IMR-90 (cell line): ENCODE measurements around the gene CHN2. TPM values are rescaled to one million over a fixed set of nuclear protein-coding genes. Genes with fewer than 3 reads are reported as not detected.

Experiments
- ATAC-seq: fragments of 200-7000 bp; cut with Tn5 transposase; 2 replicates; pipeline ENCODE4 v1.9.1; 2020; ENCODE audit warnings: low read depth, mild to moderate bottlenecking, moderate library complexity
- BruUV-seq: library from RNA; stranded (reverse); fragments of 400-500 nt; replicated peaks from 2 replicates; lab custom pipeline; 2021; lab: Mats Ljungman, UMichigan
- CTCF ChIA-PET: fragments of 300-600 bp; formaldehyde crosslinking; extraction: SDS; loops from one replicate; lab custom pipeline; 2021; ENCODE audit warnings: antibody characterized with exemption; lab: Yijun Ruan, JAX
- POLR2A ChIA-PET: fragments of 300-600 bp; sonication (Branson Sonifier 250); formaldehyde crosslinking; loops from one replicate; lab custom pipeline; 2022; ENCODE audit warnings: antibody characterized with exemption; ENCODE audit not compliant: unreplicated experiment; lab: Charles Lee
- DNase-seq: peaks from one replicate; pipeline ENCODE4 v3.0.0; 2013
- H2AFZ ChIP-seq: replicated peaks from 2 replicates; pipeline ENCODE3; 2013; ENCODE audit warnings: low read length, mild to moderate bottlenecking; ENCODE audit not compliant: poor library complexity
- H2AK5ac ChIP-seq: 2 replicates; pipeline ENCODE4 v1.6.1; 2013; ENCODE audit warnings: low read depth, low read length, inconsistent platforms
- H2AK9ac ChIP-seq: replicated peaks from 2 replicates; pipeline ENCODE3; 2013; ENCODE audit warnings: mild to moderate bottlenecking, low read depth, low read length, moderate library complexity; ENCODE audit not compliant: poor library complexity
- H2BK120ac ChIP-seq: 2 replicates; pipeline ENCODE4 v1.6.1; 2013; ENCODE audit warnings: low read depth, low read length, inconsistent platforms
- H2BK15ac ChIP-seq: 3 replicates; pipeline ENCODE4 v1.6.1; 2013; ENCODE audit warnings: low read depth, low read length, inconsistent platforms
- H2BK20ac ChIP-seq: 2 replicates; pipeline ENCODE4 v1.6.1; 2013; ENCODE audit warnings: low read depth, mild to moderate bottlenecking, inconsistent platforms, low read length, moderate library complexity
- H2BK5ac ChIP-seq: 2 replicates; pipeline ENCODE4 v1.6.1; 2013; ENCODE audit warnings: mild to moderate bottlenecking, low read depth, low read length, inconsistent platforms; ENCODE audit not compliant: poor library complexity, severe bottlenecking
- H3K14ac ChIP-seq: replicated peaks from 2 replicates; pipeline ENCODE4 v1.6.1; 2013; ENCODE audit warnings: low read depth, low read length, inconsistent platforms
- H3K18ac ChIP-seq: 2 replicates; pipeline ENCODE4 v1.6.1; 2013; ENCODE audit warnings: low read depth, low read length, control low read depth
- H3K23ac ChIP-seq: 2 replicates; pipeline ENCODE4 v1.6.1; 2013; ENCODE audit warnings: low read depth, low read length, inconsistent platforms
- H3K27ac ChIP-seq: 2 replicates; pipeline ENCODE4 v1.5.1; 2013; ENCODE audit warnings: mild to moderate bottlenecking, control low read depth, low read length; ENCODE audit not compliant: insufficient read depth
- H3K27me3 ChIP-seq: 2 replicates; pipeline ENCODE4 v1.6.1; 2013; ENCODE audit warnings: low read length; ENCODE audit not compliant: control insufficient read depth, insufficient read depth
- H3K36me3 ChIP-seq: 2 replicates; pipeline ENCODE4 v1.6.1; 2013; ENCODE audit warnings: low read length, mixed read lengths; ENCODE audit not compliant: control insufficient read depth, insufficient read depth
- H3K4ac ChIP-seq: 2 replicates; pipeline ENCODE4 v1.6.1; 2013; ENCODE audit warnings: low read depth, low read length, inconsistent platforms
- H3K4me1 ChIP-seq: 2 replicates; pipeline ENCODE4 v1.6.1; 2013; ENCODE audit warnings: low read length, mixed read lengths; ENCODE audit not compliant: control insufficient read depth, insufficient read depth
- H3K4me2 ChIP-seq: 2 replicates; pipeline ENCODE4 v1.6.1; 2013; ENCODE audit warnings: low read depth, mild to moderate bottlenecking, control low read depth, low read length, moderate library complexity
- H3K4me3 ChIP-seq: 2 replicates; pipeline ENCODE4 v1.5.1; 2013; ENCODE audit warnings: low read depth, mild to moderate bottlenecking, control low read depth, low read length, moderate library complexity; ENCODE audit not compliant: insufficient read depth
- H3K56ac ChIP-seq: 2 replicates; pipeline ENCODE4 v1.6.1; 2013; ENCODE audit warnings: low read length, inconsistent platforms; ENCODE audit not compliant: insufficient read depth; ENCODE audit errors: extremely low read depth
- H3K79me1 ChIP-seq, 2 experiments: 2 replicates each; pipeline ENCODE4 v1.6.1; 2013; ENCODE audit warnings: low read length in 2 of 2, inconsistent platforms in 1 of 2, low read depth in 1 of 2
- H3K9ac ChIP-seq: 2 replicates; pipeline ENCODE4 v1.6.1; 2013; ENCODE audit warnings: low read depth, low read length, control low read depth
- H3K9me1 ChIP-seq: 2 replicates; pipeline ENCODE4 v1.6.1; 2013; ENCODE audit warnings: low read length, inconsistent platforms; ENCODE audit not compliant: insufficient read depth
- H3K9me3 ChIP-seq: 2 replicates; pipeline ENCODE4 v1.6.1; 2013; ENCODE audit warnings: low read length; ENCODE audit not compliant: control insufficient read depth, insufficient read depth
- H4K20me1 ChIP-seq: 2 replicates; pipeline ENCODE4 v1.6.1; 2013; ENCODE audit warnings: low read length, inconsistent platforms; ENCODE audit not compliant: insufficient read depth
- H4K5ac ChIP-seq: 2 replicates; pipeline ENCODE4 v1.6.1; 2013; ENCODE audit warnings: mild to moderate bottlenecking, low read depth, low read length, control low read depth
- H4K8ac ChIP-seq, 2 experiments: 2 replicates each; pipeline ENCODE4 v1.6.1; 2013; ENCODE audit warnings: low read depth in 2 of 2, low read length in 2 of 2, control low read depth in 1 of 2, inconsistent platforms in 1 of 2
- H4K91ac ChIP-seq: 2 replicates; pipeline ENCODE4 v1.6.1; 2013; ENCODE audit warnings: low read depth, low read length, inconsistent platforms; ENCODE audit not compliant: insufficient read depth
- CHD1 ChIP-seq: IDR thresholded peaks from 2 replicates; pipeline ENCODE4 v1.6.1; 2012; ENCODE audit warnings: low read depth, low read length, improper control_type of control experiment
- CTCF ChIP-seq: conservative IDR thresholded peaks from 2 replicates; pipeline ENCODE4 v1.5.1; 2012; ENCODE audit warnings: mild to moderate bottlenecking, low read depth, low read length, improper control_type of control experiment
- FOS ChIP-seq: fragments of 150-350 bp; IDR thresholded peaks from 2 replicates; pipeline ENCODE4 v1.6.1; 2016; ENCODE audit warnings: low read depth, low read length
- MAFK ChIP-seq: IDR thresholded peaks from 2 replicates; pipeline ENCODE4 v1.6.1; 2012; ENCODE audit warnings: low read depth, low read length, improper control_type of control experiment
- MAZ ChIP-seq: IDR thresholded peaks from 2 replicates; pipeline ENCODE4 v1.6.1; 2012; ENCODE audit warnings: low read depth, mild to moderate bottlenecking, low read length, improper control_type of control experiment, moderate library complexity, borderline replicate concordance
- MXI1 ChIP-seq: IDR thresholded peaks from 2 replicates; pipeline ENCODE4 v1.6.1; 2012; ENCODE audit warnings: low read depth, mild to moderate bottlenecking, low read length, moderate library complexity, borderline replicate concordance
- NFE2L2 ChIP-seq: fragments of 150-350 bp; IDR thresholded peaks from 2 replicates; pipeline ENCODE4 v1.6.1; 2016; ENCODE audit warnings: low read depth, mild to moderate bottlenecking, low read length
- POLR2A ChIP-seq: IDR thresholded peaks from 2 replicates; pipeline ENCODE4 v1.6.1; 2012; ENCODE audit warnings: mild to moderate bottlenecking, low read depth, low read length
- RCOR1 ChIP-seq: IDR thresholded peaks from 2 replicates; pipeline ENCODE4 v1.6.1; 2012; ENCODE audit warnings: mild to moderate bottlenecking, low read length, improper control_type of control experiment; ENCODE audit not compliant: insufficient replicate concordance
- SMC3 ChIP-seq: fragments of 150-350 bp; IDR thresholded peaks from 2 replicates; pipeline ENCODE4 v1.6.1; 2016; ENCODE audit warnings: low read depth, mild to moderate bottlenecking, antibody characterized with exemption, low read length, moderate library complexity
- WGBS, 2 experiments: methylation state at CpG; one replicate each; pipeline versions ENCODE4 v1.1.5 to v1.1.7; 2013; ENCODE audit warnings: missing lambda C conversion rate in 2 of 2; ENCODE audit not compliant: insufficient read length in 1 of 2; ENCODE audit errors: extremely low coverage in 2 of 2; 5-methylcytosine and 5-hydroxymethylcytosine counted together
- dilution Hi-C: fragments of 300-500 bp; cut with HindIII; formaldehyde crosslinking; loops from one replicate; pipeline ENCODE4 v1.14.3; 2018; ENCODE audit warnings: low sequenced_read_pairs; ENCODE audit not compliant: unreplicated experiment
- in situ Hi-C: fragments of 300-500 bp; cut with MboI; formaldehyde crosslinking; loops from 3 replicates; pipeline ENCODE4 v1.14.3; 2019; ENCODE audit warnings: low sequenced_read_pairs, inconsistent platforms, mixed read lengths
- intact Hi-C: fragments of 100-400 bp; cut with micrococcal nuclease; formaldehyde crosslinking; loops from 2 replicates; pipeline ENCODE4 v1.10.0; 2022
- polyA plus RNA-seq, 3 experiments: library from polyadenylated mRNA; depleted of rRNA; stranded (reverse); fragments of >200 nt; gene quantifications; 2 replicates each; pipeline ENCODE4 v1.2.3, GENCODE V29; 2012; ENCODE audit warnings: low replicate concordance in 1 of 3
- total RNA-seq: library from RNA; depleted of rRNA; stranded (reverse); fragments of >200 nt; gene quantifications from 2 replicates; pipeline ENCODE4 v1.2.3, GENCODE V29; 2012
- TF ChIP-seq, protein P1 (sequence below): fragments of 150-350 bp; IDR thresholded peaks from 2 replicates; pipeline ENCODE4 v1.6.1; 2016; ENCODE audit warnings: low read depth, mild to moderate bottlenecking, low read length, moderate library complexity, borderline replicate concordance
- TF ChIP-seq, protein P2 (sequence below): fragments of 150-350 bp; IDR thresholded peaks from 2 replicates; pipeline ENCODE4 v1.6.1; 2017; ENCODE audit warnings: mild to moderate bottlenecking, antibody characterized with exemption, low read length, low read depth

CHN2 gene
- total and polyA plus RNA-seq, 2 of the 4 experiments (the other 2 are of a cell fraction): not detected

GRCh38 chr7:29415215-29415614, 220.6 kb downstream of the CHN2 start:
- 60% methylated on average over 1 of the region's 5 CpGs; no CpG with 5 or more reads in 1 of the 2 experiments for WGBS, 2 experiments
- Histone ChIP-seq H3K4ac (no peak overlapping the region), H3K27me3 (no peaks in the 10 kb centered on the region), H2BK15ac (no peak overlapping the region), H2AK5ac (no peak overlapping the region), H4K20me1 (no peaks in the 10 kb centered on the region), H4K91ac (no peak overlapping the region), H3K9ac (no peak overlapping the region), H4K5ac (no peak overlapping the region), H3K56ac (no peak overlapping the region), H3K4me3 (no peak overlapping the region), H3K18ac (no peak overlapping the region), H2BK5ac (no peak overlapping the region), H2AFZ (no peak overlapping the region), H3K9me1 (no peaks in the 10 kb centered on the region), H3K9me3 (no peaks in the 10 kb centered on the region), H3K36me3 (no peaks in the 10 kb centered on the region), H3K4me2 (no peak overlapping the region), H4K8ac (no peak overlapping the region), H3K27ac (no peak overlapping the region), H3K14ac (no peak overlapping the region), H2AK9ac (no peak overlapping the region), H3K79me1 (no peaks in the 10 kb centered on the region), H3K4me1 (no peaks in the 10 kb centered on the region), H2BK20ac (no peak overlapping the region), H2BK120ac (no peak overlapping the region), H3K23ac (no peak overlapping the region)
- dilution Hi-C loops: no loop called here
- ChIA-PET POLR2A (no interaction called here), CTCF (no interaction called here)
- no TSS peak for BruUV-seq
- in situ Hi-C loops: no loop called here
- TF ChIP-seq NFE2L2: no peak
- TF ChIP-seq FOS: no peak
- TF ChIP-seq MXI1: no peak
- TF ChIP-seq, protein P1, sequence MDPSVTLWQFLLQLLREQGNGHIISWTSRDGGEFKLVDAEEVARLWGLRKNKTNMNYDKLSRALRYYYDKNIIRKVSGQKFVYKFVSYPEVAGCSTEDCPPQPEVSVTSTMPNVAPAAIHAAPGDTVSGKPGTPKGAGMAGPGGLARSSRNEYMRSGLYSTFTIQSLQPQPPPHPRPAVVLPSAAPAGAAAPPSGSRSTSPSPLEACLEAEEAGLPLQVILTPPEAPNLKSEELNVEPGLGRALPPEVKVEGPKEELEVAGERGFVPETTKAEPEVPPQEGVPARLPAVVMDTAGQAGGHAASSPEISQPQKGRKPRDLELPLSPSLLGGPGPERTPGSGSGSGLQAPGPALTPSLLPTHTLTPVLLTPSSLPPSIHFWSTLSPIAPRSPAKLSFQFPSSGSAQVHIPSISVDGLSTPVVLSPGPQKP: no peak
- no peak for TF ChIP-seq RCOR1
- no peak for TF ChIP-seq CHD1
- no peak for TF ChIP-seq MAFK
- TF ChIP-seq MAZ: no peak
- TF ChIP-seq SMC3: no peak
- TF ChIP-seq CTCF: no peak
- no peak for TF ChIP-seq POLR2A
- TF ChIP-seq, protein P2, sequence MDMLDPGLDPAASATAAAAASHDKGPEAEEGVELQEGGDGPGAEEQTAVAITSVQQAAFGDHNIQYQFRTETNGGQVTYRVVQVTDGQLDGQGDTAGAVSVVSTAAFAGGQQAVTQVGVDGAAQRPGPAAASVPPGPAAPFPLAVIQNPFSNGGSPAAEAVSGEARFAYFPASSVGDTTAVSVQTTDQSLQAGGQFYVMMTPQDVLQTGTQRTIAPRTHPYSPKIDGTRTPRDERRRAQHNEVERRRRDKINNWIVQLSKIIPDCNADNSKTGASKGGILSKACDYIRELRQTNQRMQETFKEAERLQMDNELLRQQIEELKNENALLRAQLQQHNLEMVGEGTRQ: no peak
- DNase-seq (no peak), ATAC-seq (no peak)
- intact Hi-C loops: no loop called here
